Liver (tissue), 3 donors: Measurements from ENCODE around the gene GOLGA1.

Experiments
- ATF3 ChIP-seq: IDR thresholded peaks from 2 replicates; pipeline ENCODE4 v1.6.1; 2016; ENCODE audit warnings: antibody characterized with exemption
- CTCF ChIP-seq: fragments of 150-350 bp; IDR thresholded peaks from 2 replicates; pipeline ENCODE4 v1.5.1; 2017; ENCODE audit warnings: improper control_type of control experiment, low read depth, low read length; ENCODE audit not compliant: missing input control
- EGR1 ChIP-seq, 2 donors: IDR thresholded peaks; 2 replicates each; pipeline ENCODE4 v1.6.1; 2016 to 2018; ENCODE audit warnings: antibody characterized with exemption in 2 of 2, low read depth in 2 of 2
- FOXA1 ChIP-seq: IDR thresholded peaks from 2 replicates; pipeline ENCODE4 v1.6.1; 2016; ENCODE audit warnings: antibody characterized with exemption
- GABPA ChIP-seq, 2 donors: IDR thresholded peaks in 1 of 2; conservative IDR thresholded peaks in 1 of 2; 2 replicates each; pipeline ENCODE4 v1.6.1; 2016; ENCODE audit warnings: antibody characterized with exemption in 2 of 2, mild to moderate bottlenecking in 1 of 2, moderate library complexity in 1 of 2
- HNF4A ChIP-seq, 2 donors: conservative IDR thresholded peaks; 2 replicates each; pipeline ENCODE4 v1.6.1; 2016; ENCODE audit warnings: antibody characterized with exemption in 2 of 2, mild to moderate bottlenecking in 2 of 2
- JUND ChIP-seq, 2 donors: IDR thresholded peaks; 2 replicates each; pipeline ENCODE4 v1.6.1; 2016; ENCODE audit warnings: antibody characterized with exemption in 2 of 2
- MAX ChIP-seq: IDR thresholded peaks from 2 replicates; pipeline ENCODE4 v1.6.1; 2016; ENCODE audit warnings: antibody characterized with exemption
- RAD21 ChIP-seq, 2 donors: IDR thresholded peaks; 2 replicates each; pipeline ENCODE4 v1.6.1; 2016; ENCODE audit warnings: antibody characterized with exemption in 2 of 2, mild to moderate bottlenecking in 2 of 2
- RXRA ChIP-seq, 2 donors: IDR thresholded peaks; 2 replicates each; pipeline ENCODE4 v1.6.1; 2017 to 2018; ENCODE audit warnings: antibody characterized with exemption in 2 of 2, mild to moderate bottlenecking in 1 of 2
- SP1 ChIP-seq: IDR thresholded peaks from 2 replicates; pipeline ENCODE4 v1.6.1; 2018; ENCODE audit warnings: antibody characterized with exemption, mild to moderate bottlenecking
- TAF1 ChIP-seq: conservative IDR thresholded peaks from 2 replicates; pipeline ENCODE4 v1.6.1; 2016; ENCODE audit warnings: antibody characterized with exemption, mild to moderate bottlenecking
- ZBTB33 ChIP-seq: IDR thresholded peaks from 2 replicates; pipeline ENCODE4 v1.6.1; 2016; ENCODE audit warnings: antibody characterized with exemption
- donor health status: healthy.
- donor health status: healthy.

GRCh38 chr9:124934290-124934689, 6.6 kb downstream of the GOLGA1 start:
- TF ChIP-seq CTCF, result no peak
- no peak for TF ChIP-seq RAD21 (IDR thresholded peaks at IDR 0.05)
- TF ChIP-seq FOXA1, result no peak
- no peak for TF ChIP-seq TAF1
- TF ChIP-seq EGR1 (IDR thresholded peaks at IDR 0.05; ENCODE audit: low read depth in 2 of 2), result no peak
- no peak for TF ChIP-seq RXRA (IDR thresholded peaks at IDR 0.05)
- TF ChIP-seq MAX, result no peak
- TF ChIP-seq HNF4A (conservative IDR thresholded peaks at IDR 0.05), result no peak
- TF ChIP-seq ATF3, result no peak
- TF ChIP-seq GABPA (IDR thresholded peaks at IDR 0.05 in 1 of 2, conservative IDR thresholded peaks at IDR 0.05 in 1 of 2), result no peak
- TF ChIP-seq ZBTB33, result no peak
- TF ChIP-seq JUND (IDR thresholded peaks at IDR 0.05), result no peak
- TF ChIP-seq SP1, result no peak
